Caco-2 (cell line): ENCODE measurements around the gene KCNH4. TPM values are rescaled to one million over a fixed set of nuclear protein-coding genes. Genes with fewer than 3 reads are reported as not detected.
A peak's percentile ranks its signal among the peaks of the same experiment; 100 is the strongest.

Experiments
- BruUV-seq: library from RNA; stranded (reverse); fragments of 400-500 nt; replicated peaks from 2 replicates; lab custom pipeline; 2021; lab: Mats Ljungman, UMichigan
- CTCF ChIA-PET: fragments of 300-600 bp; sonication (Branson Sonifier 250); formaldehyde crosslinking; loops from one replicate; lab custom pipeline; 2022; ENCODE audit warnings: antibody characterized with exemption; lab: Charles Lee
- POLR2A ChIA-PET: fragments of 300-600 bp; sonication (Branson Sonifier 250); formaldehyde crosslinking; loops from one replicate; lab custom pipeline; 2022; ENCODE audit warnings: antibody characterized with exemption; lab: Charles Lee
- DNase-seq, 2 experiments: peaks; one replicate each; pipeline versions ENCODE4 v3.0.0 to v3.0.0-alpha.2; 2020 to 2022
- H3K27me3 ChIP-seq: replicated peaks from 2 replicates; pipeline ENCODE4 v1.6.0; 2011; ENCODE audit warnings: low read length; ENCODE audit not compliant: control insufficient read depth, insufficient read depth
- H3K36me3 ChIP-seq: 2 replicates; pipeline ENCODE4 v1.5.1; 2011; ENCODE audit warnings: low read length; ENCODE audit not compliant: control insufficient read depth, insufficient read depth
- H3K4me1 ChIP-seq: fragments of 250-450 bp; sonication (Bioruptor Pico); 2 replicates; pipeline ENCODE4 v1.5.1; 2020; ENCODE audit warnings: mild to moderate bottlenecking
- H3K4me3 ChIP-seq: 2 replicates; pipeline ENCODE4 v1.5.1; 2011; ENCODE audit warnings: low read depth, mild to moderate bottlenecking, control low read depth, low read length
- H3K9me3 ChIP-seq: fragments of 250-450 bp; sonication (Bioruptor Pico); 2 replicates; pipeline ENCODE4 v1.5.1; 2020; ENCODE audit warnings: mild to moderate bottlenecking, moderate library complexity
- H3K27ac Mint-ChIP-seq: one replicate; pipeline ENCODE4 v1.8.0; 2022; ENCODE audit warnings: mixed read lengths; ENCODE audit not compliant: unreplicated experiment
- H3K27me3 Mint-ChIP-seq: one replicate; pipeline ENCODE4 v1.8.0; 2022; ENCODE audit warnings: mixed read lengths; ENCODE audit not compliant: insufficient read depth, unreplicated experiment
- H3K36me3 Mint-ChIP-seq: one replicate; pipeline ENCODE4 v1.8.0; 2022; ENCODE audit warnings: mild to moderate bottlenecking, mixed read lengths; ENCODE audit not compliant: insufficient read depth, unreplicated experiment
- H3K4me1 Mint-ChIP-seq: one replicate; pipeline ENCODE4 v1.8.0; 2022; ENCODE audit warnings: low read depth, mixed read lengths; ENCODE audit not compliant: unreplicated experiment
- H3K4me3 Mint-ChIP-seq: one replicate; pipeline ENCODE4 v1.8.0; 2022; ENCODE audit warnings: mild to moderate bottlenecking, moderate library complexity, mixed read lengths; ENCODE audit not compliant: unreplicated experiment
- H3K9me3 Mint-ChIP-seq: one replicate; pipeline ENCODE4 v1.8.0; 2022; ENCODE audit warnings: mixed read lengths; ENCODE audit not compliant: unreplicated experiment
- intact Hi-C: fragments of 100-400 bp; cut with micrococcal nuclease; formaldehyde crosslinking; loops from one replicate; pipeline ENCODE4 v1.10.0; 2022; ENCODE audit not compliant: unreplicated experiment
- total RNA-seq: library from RNA; stranded (reverse); gene quantifications from 2 replicates; pipeline ENCODE4 v1.2.3, GENCODE V29; 2022
- TF ChIP-seq, protein P1 (sequence below), 2 experiments: fragments of 200-600 bp in 1 of 2; IDR thresholded peaks; 1 replicate in 1 of 2; 2 replicates in 1 of 2; pipeline versions ENCODE4 v1.5.1 to v1.8.0; 2011 to 2022; ENCODE audit warnings: antibody characterized with exemption in 1 of 2, control low read depth in 1 of 2, inconsistent platforms in 1 of 2, low read depth in 1 of 2, low read length in 1 of 2, mild to moderate bottlenecking in 1 of 2, moderate library complexity in 1 of 2; ENCODE audit not compliant: insufficient read depth in 1 of 2, severe bottlenecking in 1 of 2, unreplicated experiment in 1 of 2

KCNH4 gene
- total RNA-seq, 1 experiment from 2014 or later = 0.07 TPM

GRCh38 chr17:42160531-42160910 lies 20.4 kb downstream of the KCNH4 start:
- CTCF ChIA-PET = no interaction called here
- DNase-seq = no peak
- no peaks in the 10 kb centered on the region for H3K9me3 Mint-ChIP-seq

DNA sequence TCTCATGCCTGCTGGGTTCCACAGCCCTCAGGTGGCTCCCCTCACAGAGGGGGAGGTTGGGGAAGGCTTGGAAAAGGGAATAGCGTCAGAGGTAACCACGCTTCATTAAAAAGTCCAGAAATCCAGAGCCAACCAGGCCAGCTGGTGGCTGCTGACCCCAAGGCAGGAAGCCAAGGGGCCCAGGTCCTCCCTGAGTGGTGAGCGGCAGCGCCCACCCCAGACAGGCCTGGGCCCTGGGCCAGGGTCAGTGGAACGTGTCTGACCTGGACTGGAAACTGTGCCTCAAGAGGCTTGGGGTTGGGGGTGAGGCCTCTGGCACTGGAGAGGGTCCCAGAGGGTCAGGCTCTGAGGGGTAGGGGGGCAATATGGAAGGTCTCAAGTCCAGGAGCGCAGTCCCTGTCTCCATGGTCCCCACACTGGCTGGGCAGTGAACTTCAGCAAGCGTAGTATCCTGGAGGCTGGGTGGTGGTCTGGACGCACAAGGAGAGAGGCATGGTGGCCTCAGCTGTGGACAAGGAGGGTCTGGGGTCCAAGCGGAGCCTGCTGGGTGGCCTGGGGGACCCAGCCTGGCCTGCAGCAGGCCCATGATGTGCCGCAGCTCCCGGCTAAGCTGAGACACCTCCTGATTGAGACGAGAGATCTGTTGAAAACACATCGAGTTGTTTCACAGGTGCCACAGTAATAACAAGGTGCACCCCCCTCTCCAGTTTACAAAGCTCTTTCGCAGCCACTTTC lies 21.0 kb downstream of the KCNH4 start:
- no peak for DNase-seq
- Histone ChIP-seq H3K27me3 (no peaks in the 10 kb centered on the region), H3K36me3 (no peaks in the 10 kb centered on the region), H3K4me1 (no peaks in the 10 kb centered on the region), H3K4me3 (no peak overlapping the region), H3K9me3 (no peaks in the 10 kb centered on the region)
- intact Hi-C loops = no loop called here
- H3K27ac Mint-ChIP-seq = no peak overlapping the region
- no peaks in the 10 kb centered on the region for H3K27me3 Mint-ChIP-seq
- H3K9me3 Mint-ChIP-seq = no peaks in the 10 kb centered on the region
- H3K4me3 Mint-ChIP-seq = no peak overlapping the region
- no TSS peak for BruUV-seq
- H3K4me1 Mint-ChIP-seq = no peaks in the 10 kb centered on the region
- peaks cover 1% of the 10 kb centered on the region for H3K36me3 Mint-ChIP-seq
- TF ChIP-seq, protein P1, sequence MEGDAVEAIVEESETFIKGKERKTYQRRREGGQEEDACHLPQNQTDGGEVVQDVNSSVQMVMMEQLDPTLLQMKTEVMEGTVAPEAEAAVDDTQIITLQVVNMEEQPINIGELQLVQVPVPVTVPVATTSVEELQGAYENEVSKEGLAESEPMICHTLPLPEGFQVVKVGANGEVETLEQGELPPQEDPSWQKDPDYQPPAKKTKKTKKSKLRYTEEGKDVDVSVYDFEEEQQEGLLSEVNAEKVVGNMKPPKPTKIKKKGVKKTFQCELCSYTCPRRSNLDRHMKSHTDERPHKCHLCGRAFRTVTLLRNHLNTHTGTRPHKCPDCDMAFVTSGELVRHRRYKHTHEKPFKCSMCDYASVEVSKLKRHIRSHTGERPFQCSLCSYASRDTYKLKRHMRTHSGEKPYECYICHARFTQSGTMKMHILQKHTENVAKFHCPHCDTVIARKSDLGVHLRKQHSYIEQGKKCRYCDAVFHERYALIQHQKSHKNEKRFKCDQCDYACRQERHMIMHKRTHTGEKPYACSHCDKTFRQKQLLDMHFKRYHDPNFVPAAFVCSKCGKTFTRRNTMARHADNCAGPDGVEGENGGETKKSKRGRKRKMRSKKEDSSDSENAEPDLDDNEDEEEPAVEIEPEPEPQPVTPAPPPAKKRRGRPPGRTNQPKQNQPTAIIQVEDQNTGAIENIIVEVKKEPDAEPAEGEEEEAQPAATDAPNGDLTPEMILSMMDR (IDR thresholded peaks at IDR 0.05; ENCODE audit: insufficient read depth in 1 of 2, low read depth in 1 of 2, low read length in 1 of 2, severe bottlenecking in 1 of 2, unreplicated experiment in 1 of 2) = no peak
- ChIA-PET CTCF (no interaction called here), POLR2A (no interaction called here)

More at GRCh38 chr17:42160531-42160910, 20.4 kb downstream of the KCNH4 start:
- TF ChIP-seq, protein P1 (IDR thresholded peaks at IDR 0.05; ENCODE audit: insufficient read depth in 1 of 2, low read depth in 1 of 2, low read length in 1 of 2, severe bottlenecking in 1 of 2, unreplicated experiment in 1 of 2) = no peak
- no TSS peak for BruUV-seq
- H3K4me3 Mint-ChIP-seq = no peak overlapping the region
- Histone ChIP-seq H3K4me3 (no peak overlapping the region), H3K36me3 (no peaks in the 10 kb centered on the region), H3K4me1 (no peaks in the 10 kb centered on the region), H3K9me3 (no peaks in the 10 kb centered on the region), H3K27me3 (no peaks in the 10 kb centered on the region)
- no peaks in the 10 kb centered on the region for H3K36me3 Mint-ChIP-seq
- no peaks in the 10 kb centered on the region for H3K4me1 Mint-ChIP-seq
- POLR2A ChIA-PET = no interaction called here
- no peaks in the 10 kb centered on the region for H3K27me3 Mint-ChIP-seq
- intact Hi-C loops = no loop called here
- H3K27ac Mint-ChIP-seq = no peak overlapping the region

GRCh38 chr17:42155614-42156045 lies 25.3 kb downstream of the KCNH4 start:
- H3K36me3 Mint-ChIP-seq = peaks cover 29% of the 10 kb centered on the region
- H3K9me3 ChIP-seq = no peaks in the 10 kb centered on the region
- H3K4me3 Mint-ChIP-seq = peak overlapping the region; percentile 92
- peaks cover 9% of the 10 kb centered on the region for H3K4me1 ChIP-seq
- no peaks in the 10 kb centered on the region for H3K27me3 Mint-ChIP-seq
- no peaks in the 10 kb centered on the region for H3K27me3 ChIP-seq
- no peaks in the 10 kb centered on the region for H3K36me3 ChIP-seq
- H3K4me1 Mint-ChIP-seq = peaks cover 7% of the 10 kb centered on the region
- BruUV-seq = TSS peak; percentile 38
- intact Hi-C loops = loop anchor here (1.0 kb wide), 1 partner anchor 26 kb away; the partner anchor contains the start of gene KCNH4
- no peak for DNase-seq
- TF ChIP-seq, protein P1 (IDR thresholded peaks at IDR 0.05; ENCODE audit: insufficient read depth in 1 of 2, low read depth in 1 of 2, low read length in 1 of 2, severe bottlenecking in 1 of 2, unreplicated experiment in 1 of 2) = no peak
- ChIA-PET CTCF (interaction anchor here (1.1 kb wide), 1 partner anchor 28 kb away, joined by 9 read pairs; no protein-coding TSS in a partner anchor), POLR2A (interaction anchor here (0.6 kb wide), 1 partner anchor 54 kb away, joined by 3 read pairs; no protein-coding TSS in a partner anchor)
- no peak overlapping the region for H3K4me3 ChIP-seq
- no peaks in the 10 kb centered on the region for H3K9me3 Mint-ChIP-seq
- H3K27ac Mint-ChIP-seq = peak overlapping the region; percentile 47
